SW480 (cell line): ENCODE data around the gene PSMD1.
"Not testable (repeated sequence)": the region's sequence is repeated elsewhere in the genome, so short reads cannot be mapped to it uniquely, and the experiment has no call there.

Experiments used
- DNase-seq: peaks from one replicate; pipeline ENCODE4 v3.0.0-alpha.2; 2016; ENCODE audit warnings: low spot score

Gene PSMD1

GRCh38 chr2:231053846-231054245 lies 2.8 kb upstream of the PSMD1 start:
- DNase-seq, result no peak

GRCh38 chr2:231057590-231057989 lies 923 bp downstream of the PSMD1 start:
- DNase-seq, result peak; percentile 30

GRCh38 chr2:231058761-231059550 lies 2.3 kb downstream of the PSMD1 start:
- DNase-seq, result no peak

GRCh38 chr2:231059756-231060155 lies 3.1 kb downstream of the PSMD1 start:
- no peak for DNase-seq

GRCh38 chr2:231062776-231063175 lies 6.1 kb downstream of the PSMD1 start:
- no peak for DNase-seq

- DNase-seq, result no peak
These were observed 6.7 kb downstream of the PSMD1 start for GRCh38 chr2:231063347-231063746.

- DNase-seq, result no peak
These were observed 9.3 kb downstream of the PSMD1 start for GRCh38 chr2:231065966-231066365.

GRCh38 chr2:231067531-231067930 lies 10.9 kb downstream of the PSMD1 start:
- DNase-seq, result not testable (repeated sequence)

GRCh38 chr2:231068525-231069222 lies 12.0 kb downstream of the PSMD1 start:
- no peak for DNase-seq

- no peak for DNase-seq
These were observed 12.8 kb downstream of the PSMD1 start for GRCh38 chr2:231069379-231070054.

- no peak for DNase-seq
These were observed 27.9 kb downstream of the PSMD1 start for GRCh38 chr2:231084565-231084964.

- DNase-seq, result no peak
These were observed 32.1 kb downstream of the PSMD1 start for GRCh38 chr2:231088754-231089153.

- DNase-seq, result no peak
These were observed 37.3 kb downstream of the PSMD1 start for GRCh38 chr2:231093933-231094332.

- DNase-seq, result no peak
These were observed 38.2 kb downstream of the PSMD1 start for GRCh38 chr2:231094736-231095346.

GRCh38 chr2:231099918-231100317 lies 43.3 kb downstream of the PSMD1 start:
- DNase-seq, result no peak

GRCh38 chr2:231100321-231100720 lies 43.7 kb downstream of the PSMD1 start:
- not testable (repeated sequence) for DNase-seq

- no peak for DNase-seq
These were observed 44.3 kb downstream of the PSMD1 start for GRCh38 chr2:231100990-231101389.

GRCh38 chr2:231102772-231103171 lies 46.1 kb downstream of the PSMD1 start:
- no peak for DNase-seq

GRCh38 chr2:231104115-231104713 lies 47.5 kb downstream of the PSMD1 start:
- peak; percentile 41 for DNase-seq

GRCh38 chr2:231110551-231110950 lies 53.9 kb downstream of the PSMD1 start:
- no peak for DNase-seq

GRCh38 chr2:231111987-231112386 lies 55.3 kb downstream of the PSMD1 start:
- DNase-seq, result no peak

GRCh38 chr2:231113489-231113888 lies 56.8 kb downstream of the PSMD1 start:
- DNase-seq, result no peak
